Lung (tissue), 12 donors: Measurements from ENCODE around the gene TGFBR2. TPM values are rescaled to one million over a fixed set of nuclear protein-coding genes. Genes with fewer than 3 reads are reported as not detected.
A peak's percentile ranks its signal among the peaks of the same experiment; 100 is the strongest.

ENCODE experiments used
- ATAC-seq: fragments of 200-7000 bp; cut with Tn5 transposase; one replicate; pipeline ENCODE4 v1.9.1; 2020; ENCODE audit warnings: moderate number of reproducible peaks; ENCODE audit not compliant: insufficient read depth, low FRiP score
- DNase-seq, 3 donors: peaks; one replicate each; pipeline ENCODE4 v3.0.0-alpha.2; 2013 to 2017
- H3K27ac ChIP-seq, 2 donors: one replicate each; pipeline ENCODE4 v1.5.1; 2013; ENCODE audit warnings: mild to moderate bottlenecking in 2 of 2, moderate library complexity in 2 of 2, control low read depth in 1 of 2, inconsistent platforms in 1 of 2, low read depth in 1 of 2, low read length in 1 of 2
- H3K27me3 ChIP-seq, 3 donors: one replicate each; pipeline ENCODE4 v1.5.1; 2013; ENCODE audit warnings: low read length in 2 of 3; ENCODE audit not compliant: control insufficient read depth in 3 of 3, insufficient read depth in 3 of 3
- H3K36me3 ChIP-seq, 4 donors: one replicate each; pipeline ENCODE4 v1.5.1; 2013; ENCODE audit warnings: low read length in 4 of 4, mild to moderate bottlenecking in 1 of 4, moderate library complexity in 1 of 4; ENCODE audit not compliant: control insufficient read depth in 4 of 4, insufficient read depth in 4 of 4
- H3K4me1 ChIP-seq, 5 donors: one replicate each; pipeline ENCODE4 v1.5.1; 2013; ENCODE audit warnings: low read length in 5 of 5, mild to moderate bottlenecking in 2 of 5, moderate library complexity in 1 of 5; ENCODE audit not compliant: control insufficient read depth in 5 of 5, insufficient read depth in 5 of 5
- H3K4me3 ChIP-seq: one replicate; pipeline ENCODE4 v1.5.1; 2013; ENCODE audit warnings: mild to moderate bottlenecking, control low read depth, moderate library complexity
- H3K9ac ChIP-seq, 2 donors: one replicate each; pipeline ENCODE4 v1.5.1; 2013; ENCODE audit warnings: low read length in 2 of 2, control low read depth in 1 of 2; ENCODE audit not compliant: insufficient read depth in 1 of 2
- H3K9me3 ChIP-seq, 4 donors: one replicate each; pipeline ENCODE4 v1.5.1; 2013; ENCODE audit warnings: low read length in 3 of 4, mild to moderate bottlenecking in 1 of 4, moderate library complexity in 1 of 4; ENCODE audit not compliant: control insufficient read depth in 4 of 4, insufficient read depth in 3 of 4
- WGBS, 2 donors: extraction: QIAGEN DNeasy Blood & Tissue Kit; methylation state at CpG; one replicate each; pipeline ENCODE4 v1.1.7; 2013; 5-methylcytosine and 5-hydroxymethylcytosine counted together
- polyA plus RNA-seq, 2 donors: library from polyadenylated mRNA; stranded (reverse); fragments of 200-250 nt; gene quantifications; one replicate each; pipeline ENCODE4 v1.2.1, GENCODE V29; 2013
- total RNA-seq, 2 donors: library from RNA; depleted of rRNA in 1 of 2; stranded (reverse); fragments of >200 nt in 1 of 2; gene quantifications; one replicate each; pipeline ENCODE4 v1.2.1, GENCODE V29; 2014 to 2021
- TF ChIP-seq, protein P1 (sequence below): IDR thresholded peaks from 2 replicates; pipeline ENCODE4 v1.5.1; 2012; ENCODE audit warnings: mild to moderate bottlenecking; ENCODE audit errors: control extremely low read depth, extremely low read depth
- donor health status: control.
- donor health status: control.
- donor health status: Bipolar disorder and iron deficiency.
- donor health status: healthy.
- donor health status: DM: yes; HTN: yes; CAD: no.

The TGFBR2 gene
- total and polyA plus RNA-seq, 4 donors = 31.1 to 232 (median 163) TPM

DNA sequence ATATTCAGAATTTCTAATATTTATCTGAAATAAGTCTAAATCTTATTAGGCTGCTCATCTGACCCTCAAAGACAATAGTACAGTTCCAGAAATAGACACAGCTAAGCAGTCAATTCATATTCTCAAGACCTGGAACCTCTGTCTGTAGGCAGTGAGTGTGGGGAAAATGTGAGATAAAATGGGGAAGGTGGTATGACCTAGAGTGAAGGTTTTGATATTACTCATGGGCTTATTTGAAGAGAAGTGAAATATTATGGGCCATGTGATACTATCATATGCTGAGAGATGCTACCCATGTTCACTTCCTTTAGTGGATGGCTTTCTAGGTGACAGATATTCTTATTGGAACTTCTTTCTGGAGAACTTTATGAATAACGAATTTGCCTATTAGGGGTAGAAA lies 33.5 kb downstream of the TGFBR2 start:
- no peak for ATAC-seq
- TF ChIP-seq, protein P1, sequence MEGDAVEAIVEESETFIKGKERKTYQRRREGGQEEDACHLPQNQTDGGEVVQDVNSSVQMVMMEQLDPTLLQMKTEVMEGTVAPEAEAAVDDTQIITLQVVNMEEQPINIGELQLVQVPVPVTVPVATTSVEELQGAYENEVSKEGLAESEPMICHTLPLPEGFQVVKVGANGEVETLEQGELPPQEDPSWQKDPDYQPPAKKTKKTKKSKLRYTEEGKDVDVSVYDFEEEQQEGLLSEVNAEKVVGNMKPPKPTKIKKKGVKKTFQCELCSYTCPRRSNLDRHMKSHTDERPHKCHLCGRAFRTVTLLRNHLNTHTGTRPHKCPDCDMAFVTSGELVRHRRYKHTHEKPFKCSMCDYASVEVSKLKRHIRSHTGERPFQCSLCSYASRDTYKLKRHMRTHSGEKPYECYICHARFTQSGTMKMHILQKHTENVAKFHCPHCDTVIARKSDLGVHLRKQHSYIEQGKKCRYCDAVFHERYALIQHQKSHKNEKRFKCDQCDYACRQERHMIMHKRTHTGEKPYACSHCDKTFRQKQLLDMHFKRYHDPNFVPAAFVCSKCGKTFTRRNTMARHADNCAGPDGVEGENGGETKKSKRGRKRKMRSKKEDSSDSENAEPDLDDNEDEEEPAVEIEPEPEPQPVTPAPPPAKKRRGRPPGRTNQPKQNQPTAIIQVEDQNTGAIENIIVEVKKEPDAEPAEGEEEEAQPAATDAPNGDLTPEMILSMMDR = no peak
- DNase-seq = no peak
- Histone ChIP-seq H3K36me3 (peaks cover 0 to 2% (median 0%) of the 10 kb centered on the region in 4 donors), H3K9ac (no peak overlapping the region), H3K27ac (peak overlapping the region in 1 of 2 donors; percentile 41), H3K4me3 (no peak overlapping the region), H3K9me3 (no peaks in the 10 kb centered on the region), H3K4me1 (peaks cover 0 to 65% (median 21%) of the 10 kb centered on the region in 5 donors), H3K27me3 (no peaks in the 10 kb centered on the region)
- 85 to 86% methylated on average over 1 of the region's 1 CpG for WGBS, 2 donors

DNA sequence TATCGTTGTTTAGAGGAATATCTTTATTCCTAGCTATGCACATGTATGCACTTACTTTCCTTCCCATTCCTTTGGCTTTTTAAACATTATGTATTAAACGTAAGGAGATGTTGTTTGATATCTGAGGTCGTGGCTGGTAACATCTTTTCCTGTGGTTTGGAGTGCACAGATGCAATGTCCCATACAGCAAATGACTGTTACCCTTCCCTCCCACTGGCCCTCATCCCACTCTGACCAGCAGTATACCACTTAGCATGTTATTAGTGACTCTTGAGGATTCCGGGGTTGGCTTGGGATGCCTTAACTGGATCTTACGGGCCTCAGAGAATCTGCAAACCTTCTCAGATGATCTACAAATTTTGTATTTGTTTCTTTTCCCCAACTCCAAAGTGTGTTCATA lies 34.5 kb downstream of the TGFBR2 start:
- DNase-seq (no peak), ATAC-seq (no peak)
- Histone ChIP-seq H3K27me3 (no peaks in the 10 kb centered on the region), H3K36me3 (peaks cover 0 to 3% (median 2%) of the 10 kb centered on the region in 4 donors), H3K9ac (no peak overlapping the region), H3K4me1 (peaks cover 0 to 58% (median 21%) of the 10 kb centered on the region in 5 donors), H3K9me3 (no peaks in the 10 kb centered on the region), H3K27ac (peak overlapping the region in 1 of 2 donors; percentile 31), H3K4me3 (no peak overlapping the region)
- TF ChIP-seq, protein P1 = no peak
- WGBS, 2 donors = 37 to 54% methylated on average over 5 of the region's 5 CpGs

DNA sequence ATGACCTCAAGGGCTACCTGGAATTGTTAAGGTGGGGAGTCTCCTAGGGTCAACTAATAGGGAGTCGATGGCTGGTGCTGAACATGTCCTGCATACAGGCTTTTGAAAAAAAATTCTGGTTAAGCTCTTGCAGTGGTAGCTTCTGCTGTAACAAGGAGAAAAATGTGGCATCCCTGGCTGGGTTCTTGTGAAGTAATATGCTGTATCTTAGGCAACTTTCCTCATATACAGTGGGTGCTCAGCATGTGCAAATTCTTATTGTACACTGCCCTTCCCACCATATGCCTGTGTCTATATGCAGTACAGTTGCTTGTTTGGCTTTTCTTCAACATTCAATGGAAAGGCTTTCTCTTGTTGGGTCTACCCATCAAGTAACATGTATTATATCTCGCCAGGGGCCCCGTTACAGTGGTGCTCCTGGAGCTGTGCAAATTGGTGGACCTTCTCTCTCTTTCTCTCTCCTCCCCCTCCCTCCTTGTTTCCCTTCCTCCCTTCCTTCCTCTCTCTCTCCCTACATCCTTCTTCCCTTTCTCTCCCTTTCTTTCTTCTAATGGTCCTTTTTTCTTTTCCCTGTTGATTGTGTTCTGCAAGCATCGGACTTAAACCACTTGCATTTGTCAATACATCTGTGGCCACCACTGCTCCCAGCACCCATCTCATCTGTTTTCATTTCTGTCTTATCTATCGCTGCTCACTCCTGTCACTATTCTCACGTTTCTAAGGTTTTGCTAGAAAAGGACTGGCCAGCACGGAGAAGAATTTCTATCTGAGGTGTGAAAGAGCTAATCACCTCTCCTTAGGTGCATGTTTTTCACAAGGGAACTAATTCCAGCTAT lies 35.2 kb downstream of the TGFBR2 start:
- 58 to 73% methylated on average over 7 of the region's 7 CpGs for WGBS, 2 donors
- ATAC-seq = no peak
- peaks cover 7 to 9% (median 8%) of the 10 kb centered on the region in 4 donors for H3K36me3 ChIP-seq
- TF ChIP-seq, protein P1 = no peak
- no peak for DNase-seq
- no peaks in the 10 kb centered on the region for H3K27me3 ChIP-seq
- no peaks in the 10 kb centered on the region for H3K9me3 ChIP-seq
- H3K4me3 ChIP-seq = no peak overlapping the region
- H3K9ac ChIP-seq = no peak overlapping the region
- peak overlapping the region in 1 of 2 donors; percentile 30 for H3K27ac ChIP-seq
- H3K4me1 ChIP-seq = peaks cover 0 to 56% (median 21%) of the 10 kb centered on the region in 5 donors
